ENCODE data around the gene RGS7BP. TPM values are rescaled to one million over a fixed set of nuclear protein-coding genes. Genes with fewer than 3 reads are reported as not detected.

RGS7BP gene
- polyA plus RNA-seq, 1 experiment = 0.63 TPM

DNA sequence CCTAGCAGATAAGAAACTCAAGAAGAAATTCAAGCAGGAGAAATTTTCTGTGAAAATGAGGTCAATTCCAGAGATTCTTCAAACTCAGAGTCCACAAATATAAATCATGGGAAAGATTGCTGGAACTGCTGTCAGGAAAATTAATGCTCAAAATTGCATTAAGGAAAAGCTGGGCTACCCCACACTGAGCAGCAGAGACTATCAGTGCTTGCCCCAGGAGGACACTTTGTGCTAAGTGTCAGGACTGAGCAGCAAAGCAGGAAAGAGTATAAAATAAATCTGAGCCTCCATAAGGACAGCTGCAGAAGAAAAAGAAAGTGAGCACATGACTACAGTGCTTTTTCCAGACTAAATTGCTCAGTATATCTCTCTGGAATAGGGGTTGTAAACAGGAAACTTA is 81.6 kb downstream of the RGS7BP start:
- no peak for DNase-seq (ENCODE audit: low read depth)
- no peak for TF ChIP-seq CTCF (IDR thresholded peaks at IDR 0.05; ENCODE audit: insufficient read depth, low read depth, low read length)
- H3K36me3 ChIP-seq (ENCODE audit: control insufficient read depth, insufficient read depth, low read length) = no peaks in the 10 kb centered on the region
- ChIA-PET CTCF (no interaction called here), POLR2A (no interaction called here)
- no peaks in the 10 kb centered on the region for H3K27me3 ChIP-seq (ENCODE audit: control insufficient read depth, insufficient read depth, low read length)
- no peak overlapping the region for H3K4me3 ChIP-seq (ENCODE audit: low read depth, low read length)

GRCh38 chr5:64592730-64593341 is 87.0 kb downstream of the RGS7BP start:
- H3K27me3 ChIP-seq (ENCODE audit: control insufficient read depth, insufficient read depth, low read length) = peaks cover 4% of the 10 kb centered on the region; the same call in 1 of the 2 replicates
- H3K36me3 ChIP-seq (ENCODE audit: control insufficient read depth, insufficient read depth, low read length) = no peaks in the 10 kb centered on the region
- ChIA-PET CTCF (interaction anchor here (0.6 to 1.2 kb wide), 4 partner anchors 14 to 272 kb away, joined by 3 to 4 read pairs (median 4); no protein-coding TSS in a partner anchor), POLR2A (no interaction called here)
- no peak overlapping the region for H3K4me3 ChIP-seq (ENCODE audit: low read depth, low read length)
- TF ChIP-seq CTCF (IDR thresholded peaks at IDR 0.05; ENCODE audit: insufficient read depth, low read depth, low read length) = no peak
- no peak for DNase-seq (ENCODE audit: low read depth)

- ChIA-PET CTCF (interaction anchor here (1.2 kb wide), 2 partner anchors 15 kb away, joined by 3 read pairs; no protein-coding TSS in a partner anchor), POLR2A (no interaction called here)
- DNase-seq (ENCODE audit: low read depth) = no peak
- H3K36me3 ChIP-seq (ENCODE audit: control insufficient read depth, insufficient read depth, low read length) = no peaks in the 10 kb centered on the region
- no peak for TF ChIP-seq CTCF (IDR thresholded peaks at IDR 0.05; ENCODE audit: insufficient read depth, low read depth, low read length)
- H3K4me3 ChIP-seq (ENCODE audit: low read depth, low read length) = no peak overlapping the region
- peaks cover 4% of the 10 kb centered on the region; the same call in 1 of the 2 replicates for H3K27me3 ChIP-seq (ENCODE audit: control insufficient read depth, insufficient read depth, low read length)
Measured at GRCh38 chr5:64594025-64594424, 88.2 kb downstream of the RGS7BP start.

- CTCF ChIA-PET = no interaction called here
- Histone ChIP-seq H3K36me3 (ENCODE audit: control insufficient read depth, insufficient read depth, low read length) (no peaks in the 10 kb centered on the region), H3K27me3 (ENCODE audit: control insufficient read depth, insufficient read depth, low read length) (peaks cover 4% of the 10 kb centered on the region), H3K4me3 (ENCODE audit: low read depth, low read length) (no peak overlapping the region)
- no peak for TF ChIP-seq CTCF (IDR thresholded peaks at IDR 0.05; ENCODE audit: insufficient read depth, low read depth, low read length)
- POLR2A ChIA-PET = no interaction called here
- DNase-seq (ENCODE audit: low read depth) = no peak
Measured at GRCh38 chr5:64594601-64595000, 88.8 kb downstream of the RGS7BP start.

DNA sequence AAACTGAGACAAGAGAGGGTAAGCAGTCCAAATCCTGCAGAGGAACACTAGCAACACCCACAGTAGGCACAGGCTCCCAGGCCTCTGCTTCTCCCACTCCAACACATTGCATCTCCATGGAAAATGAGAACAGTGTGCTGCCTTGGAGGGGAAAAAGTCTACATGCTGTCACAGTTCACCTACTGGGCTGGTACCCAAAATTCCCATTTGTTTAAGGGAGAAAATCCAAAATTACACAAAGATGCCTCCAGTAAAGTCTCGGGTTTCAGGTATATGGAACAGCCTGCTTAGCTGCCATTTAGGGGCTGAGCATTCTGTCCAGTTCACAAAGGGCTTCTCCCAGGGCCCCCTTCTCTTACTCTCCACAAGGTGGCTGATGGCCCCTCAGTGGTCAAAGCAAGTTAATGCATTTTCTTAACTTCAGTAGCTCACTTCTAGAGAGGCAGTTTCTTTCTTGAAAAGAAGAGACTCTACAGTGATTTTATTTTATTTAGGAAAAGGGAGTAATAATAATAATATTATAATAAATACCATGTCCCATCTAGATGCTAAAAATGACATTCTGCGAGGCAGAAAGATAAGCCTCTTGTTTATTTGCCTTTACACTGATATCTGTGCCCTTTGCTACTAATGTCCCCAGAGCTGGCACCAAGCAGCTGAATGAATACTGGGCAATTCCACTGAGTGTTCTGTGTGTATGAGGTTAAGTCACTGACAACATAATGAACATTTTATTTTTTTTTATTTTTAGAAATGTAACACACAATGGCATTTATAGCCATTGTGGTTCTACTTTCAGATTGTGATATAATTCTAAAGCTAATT is 89.4 kb downstream of the RGS7BP start:
- Histone ChIP-seq H3K4me3 (ENCODE audit: low read depth, low read length) (no peak overlapping the region), H3K27me3 (ENCODE audit: control insufficient read depth, insufficient read depth, low read length) (peaks cover 7% of the 10 kb centered on the region), H3K36me3 (ENCODE audit: control insufficient read depth, insufficient read depth, low read length) (no peaks in the 10 kb centered on the region)
- DNase-seq (ENCODE audit: low read depth) = no peak
- peak; percentile 25; the same call in 1 of the 2 replicates for TF ChIP-seq CTCF (IDR thresholded peaks at IDR 0.05; ENCODE audit: insufficient read depth, low read depth, low read length)
- CTCF ChIA-PET = interaction anchor here (0.8 to 1.0 kb wide), 2 partner anchors 13 to 447 kb away, joined by 4 read pairs; no protein-coding TSS in a partner anchor
- POLR2A ChIA-PET = no interaction called here

Measured in BJ (cell line).